Measurements from ENCODE around the gene BMERB1. TPM values are rescaled to one million over a fixed set of nuclear protein-coding genes. Genes with fewer than 3 reads are reported as not detected.
"Not testable (repeated sequence)": the region's sequence is repeated elsewhere in the genome, so short reads cannot be mapped to it uniquely, and the experiment has no call there.

Gene BMERB1
- total RNA-seq, 1 donor from 2014 or later = 61.4 TPM

- intact Hi-C loops (cut with DNase I) = no loop called here
- ATAC-seq = no peak
- DNase-seq (ENCODE audit: missing footprints) = no peak
Observed at GRCh38 chr16:15418206-15418605, 16.2 kb upstream of the BMERB1 start.

GRCh38 chr16:15421696-15422095 is 12.7 kb upstream of the BMERB1 start:
- intact Hi-C loops (cut with DNase I) = not testable (repeated sequence)

GRCh38 chr16:15422222-15422621 is 12.2 kb upstream of the BMERB1 start:
- intact Hi-C loops (cut with DNase I) = no loop called here
- ATAC-seq = no peak
- no peak for DNase-seq (ENCODE audit: missing footprints)

More at GRCh38 chr16:15421696-15422095, 12.7 kb upstream of the BMERB1 start:
- not testable (repeated sequence) for DNase-seq (ENCODE audit: missing footprints); ATAC-seq

- DNase-seq (ENCODE audit: missing footprints) (no peak), ATAC-seq (no peak)
- intact Hi-C loops (cut with DNase I) = loop anchor here (5.0 kb wide), 2 partner anchors 216 to 276 kb away; partner anchors contain the start of gene MARF1
Observed at GRCh38 chr16:15425861-15426260, 8.5 kb upstream of the BMERB1 start.

GRCh38 chr16:15426796-15427195 is 7.6 kb upstream of the BMERB1 start:
- no peak for ATAC-seq
- intact Hi-C loops (cut with DNase I) = loop anchor here (5.0 kb wide), 2 partner anchors 216 to 276 kb away; partner anchors contain the start of gene MARF1
- no peak for DNase-seq (ENCODE audit: missing footprints)

GRCh38 chr16:15427648-15428239 is 6.6 kb upstream of the BMERB1 start:
- ATAC-seq (peak; percentile 86), DNase-seq (ENCODE audit: missing footprints) (peak; percentile 83)
- intact Hi-C loops (cut with DNase I) = loop anchor here (2.0 to 5.0 kb wide), 3 partner anchors 123 to 275 kb away; partner anchors contain the start of gene MARF1

- DNase-seq (ENCODE audit: missing footprints); ATAC-seq; intact Hi-C loops (cut with DNase I): not testable (repeated sequence)
Observed at GRCh38 chr16:15430884-15431283, 3.5 kb upstream of the BMERB1 start.

GRCh38 chr16:15434079-15434424 is 336 bp upstream of the BMERB1 start:
- no peak for DNase-seq (ENCODE audit: missing footprints)
- intact Hi-C loops (cut with DNase I) = no loop called here
- peak; percentile 4 for ATAC-seq

GRCh38 chr16:15435216-15435864 is 952 bp downstream of the BMERB1 start:
- DNase-seq (ENCODE audit: missing footprints) (no peak), ATAC-seq (no peak)
- intact Hi-C loops (cut with DNase I) = no loop called here

- no peak for DNase-seq (ENCODE audit: missing footprints)
- intact Hi-C loops (cut with DNase I) = no loop called here
- no peak for ATAC-seq
Observed at GRCh38 chr16:15439102-15439501, 4.7 kb downstream of the BMERB1 start.

GRCh38 chr16:15439521-15439920 is 5.1 kb downstream of the BMERB1 start:
- ATAC-seq = no peak
- no peak for DNase-seq (ENCODE audit: missing footprints)
- intact Hi-C loops (cut with DNase I) = no loop called here

GRCh38 chr16:15440852-15441251 is 6.5 kb downstream of the BMERB1 start:
- DNase-seq (ENCODE audit: missing footprints) = no peak
- intact Hi-C loops (cut with DNase I) = no loop called here
- ATAC-seq = no peak

- ATAC-seq; intact Hi-C loops (cut with DNase I); DNase-seq (ENCODE audit: missing footprints): not testable (repeated sequence)
Observed at GRCh38 chr16:15442140-15442539, 7.8 kb downstream of the BMERB1 start.

- intact Hi-C loops (cut with DNase I) = no loop called here
- DNase-seq (ENCODE audit: missing footprints) (no peak), ATAC-seq (no peak)
Observed at GRCh38 chr16:15443753-15444152, 9.4 kb downstream of the BMERB1 start.

- DNase-seq (ENCODE audit: missing footprints) (no peak), ATAC-seq (no peak)
- intact Hi-C loops (cut with DNase I) = no loop called here
Observed at GRCh38 chr16:15444264-15444663, 9.9 kb downstream of the BMERB1 start.

- intact Hi-C loops (cut with DNase I) = no loop called here
- no peak for DNase-seq (ENCODE audit: missing footprints)
Observed at GRCh38 chr16:15445450-15445849, 11.1 kb downstream of the BMERB1 start.

GRCh38 chr16:15446901-15447300 is 12.5 kb downstream of the BMERB1 start:
- ATAC-seq (no peak), DNase-seq (ENCODE audit: missing footprints) (no peak)
- intact Hi-C loops (cut with DNase I) = no loop called here

More at GRCh38 chr16:15445450-15445849, 11.1 kb downstream of the BMERB1 start:
- ATAC-seq = no peak

- peak; percentile 57 for ATAC-seq
Observed at GRCh38 chr16:15450624-15451023, 16.2 kb downstream of the BMERB1 start.

GRCh38 chr16:15451098-15451731 is 16.8 kb downstream of the BMERB1 start:
- no peak for ATAC-seq
- intact Hi-C loops (cut with DNase I) = no loop called here
- DNase-seq (ENCODE audit: missing footprints) = no peak

More at GRCh38 chr16:15450624-15451023, 16.2 kb downstream of the BMERB1 start:
- no peak for DNase-seq (ENCODE audit: missing footprints)
- intact Hi-C loops (cut with DNase I) = no loop called here

Measured in Right ventricle myocardium inferior (tissue), 1 donor.